ENCODE data around the gene SAMD14. TPM values are rescaled to one million over a fixed set of nuclear protein-coding genes. Genes with fewer than 3 reads are reported as not detected.
A peak's percentile ranks its signal among the peaks of the same experiment; 100 is the strongest.

Gene SAMD14
- total and polyA plus RNA-seq, 2 experiments from 2014 or later, result 0.70 to 4.7 TPM

DNA sequence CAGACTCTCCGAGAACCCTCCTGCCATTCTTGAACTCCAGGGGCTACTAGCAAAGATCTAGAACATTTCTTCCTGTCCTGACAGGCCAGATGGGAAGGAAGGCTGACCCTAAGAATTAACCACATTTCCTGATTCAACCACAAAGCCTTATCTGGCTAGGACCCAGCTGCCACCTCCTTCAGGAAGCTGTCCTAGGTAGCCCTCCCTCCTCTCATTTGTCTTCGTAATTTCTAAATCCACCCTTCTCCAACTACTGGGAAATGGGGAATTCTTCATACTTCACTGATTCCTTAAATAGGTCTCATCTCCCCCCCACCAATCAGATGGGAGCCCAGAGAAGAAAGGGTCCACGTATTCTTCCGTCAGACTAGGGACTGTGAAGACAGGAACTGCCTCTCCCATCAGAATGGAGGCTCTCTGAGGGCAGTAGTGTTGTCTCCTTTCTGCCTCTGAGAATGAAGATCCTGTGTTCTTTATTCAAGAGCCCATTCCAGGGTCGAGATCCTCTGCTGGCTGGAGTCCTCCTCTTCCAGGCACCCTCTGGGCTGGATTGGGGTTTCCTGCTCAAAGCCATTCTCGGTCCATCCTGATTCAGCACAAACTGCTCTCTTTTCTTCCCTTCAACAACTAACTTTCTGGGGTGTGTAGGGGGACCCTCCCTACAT lies 2.1 kb downstream of the SAMD14 start:
- peak overlapping the region; percentile 69 for H3K4me3 ChIP-seq
- Mint-ChIP-seq H3K27me3 (ENCODE audit: insufficient read depth, low read depth, poor library complexity) (peaks cover 37% of the 10 kb centered on the region), H3K36me3 (ENCODE audit: low read depth) (no peaks in the 10 kb centered on the region), H3K27ac (no peak overlapping the region), H3K4me1 (peaks cover 64% of the 10 kb centered on the region), H3K4me3 (peak overlapping the region; percentile 91), H3K9me3 (no peaks in the 10 kb centered on the region)
- H3K4me1 ChIP-seq (ENCODE audit: insufficient read depth), result peaks cover 32% of the 10 kb centered on the region
- 0 out of 2 replicates have a peak overlapping the region, but pooled peaks have one; percentile 33 for H2AFZ ChIP-seq
- TF ChIP-seq STAT1 (IDR thresholded peaks at IDR 0.05; ENCODE audit: unreplicated experiment) (no peak), ZNF331 (CRISPR knock-in tag; IDR thresholded peaks at IDR 0.05; ENCODE audit: low read depth) (no peak), EZH2 (IDR thresholded peaks at IDR 0.05; ENCODE audit: low read depth, unreplicated experiment) (no peak), CREB1 (CRISPR knock-in tag; IDR thresholded peaks at IDR 0.05; ENCODE audit: low read depth) (no peak), POLR2AphosphoS5 (IDR thresholded peaks at IDR 0.05; ENCODE audit: low read depth) (no peak)
- TF ChIP-seq, protein P1, sequence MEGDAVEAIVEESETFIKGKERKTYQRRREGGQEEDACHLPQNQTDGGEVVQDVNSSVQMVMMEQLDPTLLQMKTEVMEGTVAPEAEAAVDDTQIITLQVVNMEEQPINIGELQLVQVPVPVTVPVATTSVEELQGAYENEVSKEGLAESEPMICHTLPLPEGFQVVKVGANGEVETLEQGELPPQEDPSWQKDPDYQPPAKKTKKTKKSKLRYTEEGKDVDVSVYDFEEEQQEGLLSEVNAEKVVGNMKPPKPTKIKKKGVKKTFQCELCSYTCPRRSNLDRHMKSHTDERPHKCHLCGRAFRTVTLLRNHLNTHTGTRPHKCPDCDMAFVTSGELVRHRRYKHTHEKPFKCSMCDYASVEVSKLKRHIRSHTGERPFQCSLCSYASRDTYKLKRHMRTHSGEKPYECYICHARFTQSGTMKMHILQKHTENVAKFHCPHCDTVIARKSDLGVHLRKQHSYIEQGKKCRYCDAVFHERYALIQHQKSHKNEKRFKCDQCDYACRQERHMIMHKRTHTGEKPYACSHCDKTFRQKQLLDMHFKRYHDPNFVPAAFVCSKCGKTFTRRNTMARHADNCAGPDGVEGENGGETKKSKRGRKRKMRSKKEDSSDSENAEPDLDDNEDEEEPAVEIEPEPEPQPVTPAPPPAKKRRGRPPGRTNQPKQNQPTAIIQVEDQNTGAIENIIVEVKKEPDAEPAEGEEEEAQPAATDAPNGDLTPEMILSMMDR (conservative IDR thresholded peaks at IDR 0.05; ENCODE audit: low read depth in 2 of 2), result no peak
- TF ChIP-seq, protein P2, sequence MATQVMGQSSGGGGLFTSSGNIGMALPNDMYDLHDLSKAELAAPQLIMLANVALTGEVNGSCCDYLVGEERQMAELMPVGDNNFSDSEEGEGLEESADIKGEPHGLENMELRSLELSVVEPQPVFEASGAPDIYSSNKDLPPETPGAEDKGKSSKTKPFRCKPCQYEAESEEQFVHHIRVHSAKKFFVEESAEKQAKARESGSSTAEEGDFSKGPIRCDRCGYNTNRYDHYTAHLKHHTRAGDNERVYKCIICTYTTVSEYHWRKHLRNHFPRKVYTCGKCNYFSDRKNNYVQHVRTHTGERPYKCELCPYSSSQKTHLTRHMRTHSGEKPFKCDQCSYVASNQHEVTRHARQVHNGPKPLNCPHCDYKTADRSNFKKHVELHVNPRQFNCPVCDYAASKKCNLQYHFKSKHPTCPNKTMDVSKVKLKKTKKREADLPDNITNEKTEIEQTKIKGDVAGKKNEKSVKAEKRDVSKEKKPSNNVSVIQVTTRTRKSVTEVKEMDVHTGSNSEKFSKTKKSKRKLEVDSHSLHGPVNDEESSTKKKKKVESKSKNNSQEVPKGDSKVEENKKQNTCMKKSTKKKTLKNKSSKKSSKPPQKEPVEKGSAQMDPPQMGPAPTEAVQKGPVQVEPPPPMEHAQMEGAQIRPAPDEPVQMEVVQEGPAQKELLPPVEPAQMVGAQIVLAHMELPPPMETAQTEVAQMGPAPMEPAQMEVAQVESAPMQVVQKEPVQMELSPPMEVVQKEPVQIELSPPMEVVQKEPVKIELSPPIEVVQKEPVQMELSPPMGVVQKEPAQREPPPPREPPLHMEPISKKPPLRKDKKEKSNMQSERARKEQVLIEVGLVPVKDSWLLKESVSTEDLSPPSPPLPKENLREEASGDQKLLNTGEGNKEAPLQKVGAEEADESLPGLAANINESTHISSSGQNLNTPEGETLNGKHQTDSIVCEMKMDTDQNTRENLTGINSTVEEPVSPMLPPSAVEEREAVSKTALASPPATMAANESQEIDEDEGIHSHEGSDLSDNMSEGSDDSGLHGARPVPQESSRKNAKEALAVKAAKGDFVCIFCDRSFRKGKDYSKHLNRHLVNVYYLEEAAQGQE (IDR thresholded peaks at IDR 0.05; ENCODE audit: unreplicated experiment), result no peak
- TF ChIP-seq, protein P3, sequence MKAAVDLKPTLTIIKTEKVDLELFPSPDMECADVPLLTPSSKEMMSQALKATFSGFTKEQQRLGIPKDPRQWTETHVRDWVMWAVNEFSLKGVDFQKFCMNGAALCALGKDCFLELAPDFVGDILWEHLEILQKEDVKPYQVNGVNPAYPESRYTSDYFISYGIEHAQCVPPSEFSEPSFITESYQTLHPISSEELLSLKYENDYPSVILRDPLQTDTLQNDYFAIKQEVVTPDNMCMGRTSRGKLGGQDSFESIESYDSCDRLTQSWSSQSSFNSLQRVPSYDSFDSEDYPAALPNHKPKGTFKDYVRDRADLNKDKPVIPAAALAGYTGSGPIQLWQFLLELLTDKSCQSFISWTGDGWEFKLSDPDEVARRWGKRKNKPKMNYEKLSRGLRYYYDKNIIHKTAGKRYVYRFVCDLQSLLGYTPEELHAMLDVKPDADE (IDR thresholded peaks at IDR 0.05), result no peak
- no peaks in the 10 kb centered on the region for H4K20me1 ChIP-seq (replicated peaks; ENCODE audit: insufficient read depth)
- ATAC-seq (no peak), DNase-seq (ENCODE audit: low spot score) (peak; percentile 55)
- no peaks in the 10 kb centered on the region for H3K79me2 ChIP-seq (replicated peaks; ENCODE audit: insufficient read depth)
- H3F3A ChIP-seq (replicated peaks; ENCODE audit: low read depth), result no peaks in the 10 kb centered on the region; the same call in 1 of the 2 replicates
- H3K4me2 ChIP-seq, result peak overlapping the region; percentile 53
- no peaks in the 10 kb centered on the region for H3K36me3 ChIP-seq (ENCODE audit: insufficient read depth)
- H3K27ac ChIP-seq (ENCODE audit: low read depth), result no peak overlapping the region
- peaks cover 38% of the 10 kb centered on the region for H3K27me3 ChIP-seq (ENCODE audit: insufficient read depth)
- no peaks in the 10 kb centered on the region for H3K9me2 ChIP-seq (ENCODE audit: insufficient read depth)

Measured in GM23338 (cell line).